MCF 10A (cell line): ENCODE results near the gene B3GNT7. TPM values are rescaled to one million over a fixed set of nuclear protein-coding genes. Genes with fewer than 3 reads are reported as not detected.

Source experiments
- BruUV-seq: library from RNA; stranded (reverse); fragments of 400-500 nt; replicated peaks from 2 replicates; lab custom pipeline; 2021; lab: Mats Ljungman, UMichigan
- CTCF ChIA-PET: fragments of 300-600 bp; sonication (Branson Sonifier 250); formaldehyde crosslinking; extraction: SDS; loops from one replicate; lab custom pipeline; 2021; ENCODE audit warnings: antibody characterized with exemption, inconsistent platforms; lab: Yijun Ruan, JAX
- POLR2A ChIA-PET: fragments of 300-600, 350-650 bp; sonication (Branson Sonifier 250); formaldehyde crosslinking; extraction: SDS; loops from one replicate; lab custom pipeline; 2020; ENCODE audit warnings: antibody characterized with exemption, inconsistent platforms; lab: Yijun Ruan, JAX
- DNase-seq: peaks from one replicate; pipeline ENCODE4 v3.0.0-alpha.2; 2018; ENCODE audit not compliant: unreplicated experiment
- H3K27ac Mint-ChIP-seq: one replicate; pipeline ENCODE4 v1.8.0; 2022; ENCODE audit warnings: mild to moderate bottlenecking, low read depth, mixed read lengths; ENCODE audit not compliant: unreplicated experiment
- H3K27me3 Mint-ChIP-seq: one replicate; pipeline ENCODE4 v1.8.0; 2022; ENCODE audit warnings: mixed read lengths; ENCODE audit not compliant: insufficient read depth, unreplicated experiment
- H3K36me3 Mint-ChIP-seq: one replicate; pipeline ENCODE4 v1.8.0; 2022; ENCODE audit warnings: mild to moderate bottlenecking, moderate library complexity, mixed read lengths; ENCODE audit not compliant: insufficient read depth, unreplicated experiment
- H3K4me1 Mint-ChIP-seq: one replicate; pipeline ENCODE4 v1.8.0; 2022; ENCODE audit warnings: mixed read lengths; ENCODE audit not compliant: insufficient read depth, unreplicated experiment
- H3K4me3 Mint-ChIP-seq: one replicate; pipeline ENCODE4 v1.8.0; 2022; ENCODE audit warnings: mild to moderate bottlenecking, moderate library complexity, mixed read lengths; ENCODE audit not compliant: unreplicated experiment
- H3K9me3 Mint-ChIP-seq: one replicate; pipeline ENCODE4 v1.8.0; 2022; ENCODE audit warnings: mixed read lengths; ENCODE audit not compliant: unreplicated experiment
- CTCF ChIP-seq: fragments of 200-600 bp; IDR thresholded peaks from one replicate; pipeline ENCODE4 v1.8.0; 2022; ENCODE audit warnings: antibody characterized with exemption, mild to moderate bottlenecking; ENCODE audit not compliant: unreplicated experiment
- intact Hi-C: fragments of 100-400 bp; cut with micrococcal nuclease; formaldehyde crosslinking; loops from 2 replicates; pipeline ENCODE4 v1.14.1; 2022
- microRNA-seq: library from miRNA; unstranded; fragments of <30 nt; microRNA quantifications from one replicate; pipeline ENCODE4 v1.2.0, GENCODE V29; 2022
- total RNA-seq: library from RNA; stranded (reverse); gene quantifications from 2 replicates; pipeline ENCODE4 v1.2.3, GENCODE V29; 2022

The B3GNT7 gene
- total RNA-seq, 1 experiment from 2014 or later = not detected

- DNase-seq = no peak
- Mint-ChIP-seq H3K27ac (no peak overlapping the region), H3K27me3 (no peaks in the 10 kb centered on the region), H3K4me3 (no peak overlapping the region), H3K4me1 (no peaks in the 10 kb centered on the region), H3K36me3 (no peaks in the 10 kb centered on the region), H3K9me3 (peaks cover 3% of the 10 kb centered on the region)
- intact Hi-C loops = no loop called here
- CTCF ChIA-PET = interaction anchor here (0.6 to 1.3 kb wide), 5 partner anchors 15 to 1147 kb away, joined by 3 to 4 read pairs (median 4); no protein-coding TSS in a partner anchor
- TF ChIP-seq CTCF = no peak
- BruUV-seq = no TSS peak
- POLR2A ChIA-PET = no interaction called here
Measured at GRCh38 chr2:231436957-231437356, 41.4 kb downstream of the B3GNT7 start.

- no peak for TF ChIP-seq CTCF
- intact Hi-C loops = no loop called here
- Mint-ChIP-seq H3K4me3 (no peak overlapping the region), H3K4me1 (no peaks in the 10 kb centered on the region), H3K27me3 (no peaks in the 10 kb centered on the region), H3K27ac (no peak overlapping the region), H3K36me3 (peaks cover 39% of the 10 kb centered on the region), H3K9me3 (no peaks in the 10 kb centered on the region)
- DNase-seq = no peak
- ChIA-PET POLR2A (interaction anchor here (0.6 kb wide), 1 partner anchor 15 kb away, joined by 3 read pairs; no protein-coding TSS in a partner anchor), CTCF (interaction anchor here (0.7 kb wide), 1 partner anchor 9 kb away, joined by 3 read pairs; no protein-coding TSS in a partner anchor)
- no TSS peak for BruUV-seq
Measured at GRCh38 chr2:231449503-231450054, 54.1 kb downstream of the B3GNT7 start.

- CTCF ChIA-PET = interaction anchor here (0.6 to 1.3 kb wide), 2 partner anchors 223 to 551 kb away, joined by 4 to 16 read pairs; no protein-coding TSS in a partner anchor
- intact Hi-C loops = no loop called here
- no peak overlapping the region for H3K27ac Mint-ChIP-seq
Measured at GRCh38 chr2:231450548-231450989, 55.1 kb downstream of the B3GNT7 start.

More at GRCh38 chr2:231450548-231450989, 55.1 kb downstream of the B3GNT7 start:
- POLR2A ChIA-PET = interaction anchor here (0.6 to 1.0 kb wide), 3 partner anchors 14 to 277 kb away, joined by 3 to 4 read pairs (median 3); no protein-coding TSS in a partner anchor
- Mint-ChIP-seq H3K4me3 (no peak overlapping the region), H3K4me1 (no peaks in the 10 kb centered on the region), H3K36me3 (peaks cover 48% of the 10 kb centered on the region), H3K9me3 (no peaks in the 10 kb centered on the region), H3K27me3 (no peaks in the 10 kb centered on the region)
- DNase-seq = peak; percentile 17
- TF ChIP-seq CTCF = no peak
- no TSS peak for BruUV-seq

Small RNA genes within 50 kb of the gene (microRNA-seq; reads per million reads assigned to microRNA genes)
- gene MIR4777 = not detected

Other genes with a start within 250 kb of the B3GNT7 start
- gene ARMC9, start 197.1 kb upstream of the B3GNT7 start, total RNA-seq = 16.5 and 19.8 TPM in 2 replicates
- gene NCL, start 68.8 kb downstream of the B3GNT7 start, total RNA-seq = 578 and 778 TPM in 2 replicates
- not detected in 2 replicates for gene NMUR1, start 134.7 kb downstream of the B3GNT7 start, total RNA-seq
- gene TEX44, start 197.2 kb downstream of the B3GNT7 start, total RNA-seq = not detected in 2 replicates